HG02571 (cell line): ENCODE data around the gene TSC2.

Source experiments
- ATAC-seq: cut with Tn5 transposase; IDR thresholded peaks from one replicate; pipeline ENCODE4 v1.9.1; 2021; ENCODE audit warnings: mild to moderate bottlenecking, moderate library complexity; ENCODE audit not compliant: unreplicated experiment

The TSC2 gene

DNA sequence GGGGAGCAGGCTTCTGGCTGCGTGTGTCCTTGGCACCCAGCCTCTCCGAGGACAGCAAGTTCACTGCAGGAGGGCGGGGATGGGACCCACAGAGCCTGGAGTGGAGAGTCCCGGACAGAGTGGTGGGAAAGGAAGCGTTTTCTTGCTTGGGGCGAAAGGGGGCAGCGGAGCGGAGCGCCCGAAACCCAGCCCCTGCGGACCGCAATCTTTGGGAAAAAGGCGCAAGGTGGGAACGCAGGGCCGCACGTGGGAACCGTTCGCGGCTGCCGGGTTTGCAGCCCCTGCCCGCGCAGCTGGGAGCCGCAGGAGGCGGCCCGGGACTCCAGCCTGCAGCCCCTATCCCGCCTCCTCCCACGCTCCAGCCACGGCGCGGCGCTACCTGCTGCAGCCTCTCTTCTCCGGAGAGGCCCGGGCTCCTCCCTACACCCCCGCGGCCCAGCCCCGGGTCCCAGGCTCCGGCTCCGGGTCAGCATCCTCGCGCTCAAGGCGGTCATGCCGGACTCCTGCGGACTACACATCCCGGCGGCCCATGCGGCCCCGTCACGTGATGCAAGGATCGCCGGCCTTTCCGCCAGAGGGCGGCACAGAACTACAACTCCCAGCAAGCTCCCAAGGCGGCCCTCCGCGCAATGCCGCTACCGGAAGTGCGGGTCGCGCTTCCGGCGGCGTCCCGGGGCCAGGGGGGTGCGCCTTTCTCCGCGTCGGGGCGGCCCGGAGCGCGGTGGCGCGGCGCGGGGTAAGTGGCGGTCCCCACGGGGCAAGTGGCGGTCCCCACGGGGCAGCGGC, at the start of gene TSC2, which contains the start of gene NTHL1:
TSS of gene TSC2 (plus strand) at position 656 of the 786 bp plus-strand sequence. CDS start 631 bp downstream, outside the sequence.
TSS of gene NTHL1 (minus strand) at position 505 of the 786 bp plus-strand sequence. CDS start at position 494, 11 bp downstream.
- peak; percentile 85 for ATAC-seq

GRCh38 chr16:1998360-1998835, 49.4 kb upstream of the TSC2 start:
- no peak for ATAC-seq

- ATAC-seq: no peak
Observed at GRCh38 chr16:1998852-1999801, 48.7 kb upstream of the TSC2 start.

DNA sequence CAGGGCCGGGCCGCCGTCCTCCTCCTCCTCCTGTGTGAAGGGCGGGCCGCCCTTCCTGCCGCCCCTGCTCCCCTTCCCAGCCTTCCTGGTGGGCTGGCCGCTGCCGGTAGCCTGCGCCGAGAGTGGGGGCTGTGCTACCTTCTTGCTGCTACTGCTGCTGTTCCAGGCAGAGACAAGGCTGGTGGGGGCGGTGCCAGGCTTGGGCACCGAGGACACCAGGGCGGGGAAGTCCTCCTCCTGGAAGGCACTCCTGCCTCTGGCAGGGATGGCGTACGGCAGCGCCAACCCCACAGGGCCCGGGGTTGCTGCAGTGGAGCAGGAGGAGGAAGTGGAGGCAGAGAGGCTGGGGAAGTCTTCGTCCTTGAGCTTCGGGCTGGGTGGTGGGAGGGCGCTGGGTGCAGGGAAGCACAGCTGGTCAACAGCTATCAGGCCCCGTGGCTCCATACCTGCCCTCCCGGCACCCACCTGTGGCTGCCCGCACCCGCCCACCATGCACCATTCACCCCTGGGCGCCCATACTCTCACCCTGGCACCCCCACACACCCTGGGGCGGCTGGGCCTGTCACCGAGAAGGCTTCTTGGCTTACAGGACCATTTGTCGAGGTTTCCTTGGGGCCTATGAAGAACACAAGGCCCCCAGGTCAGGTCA, 47.8 kb upstream of the TSC2 start:
- no peak for ATAC-seq

GRCh38 chr16:2001035-2001434, 46.8 kb upstream of the TSC2 start:
- ATAC-seq: no peak

DNA sequence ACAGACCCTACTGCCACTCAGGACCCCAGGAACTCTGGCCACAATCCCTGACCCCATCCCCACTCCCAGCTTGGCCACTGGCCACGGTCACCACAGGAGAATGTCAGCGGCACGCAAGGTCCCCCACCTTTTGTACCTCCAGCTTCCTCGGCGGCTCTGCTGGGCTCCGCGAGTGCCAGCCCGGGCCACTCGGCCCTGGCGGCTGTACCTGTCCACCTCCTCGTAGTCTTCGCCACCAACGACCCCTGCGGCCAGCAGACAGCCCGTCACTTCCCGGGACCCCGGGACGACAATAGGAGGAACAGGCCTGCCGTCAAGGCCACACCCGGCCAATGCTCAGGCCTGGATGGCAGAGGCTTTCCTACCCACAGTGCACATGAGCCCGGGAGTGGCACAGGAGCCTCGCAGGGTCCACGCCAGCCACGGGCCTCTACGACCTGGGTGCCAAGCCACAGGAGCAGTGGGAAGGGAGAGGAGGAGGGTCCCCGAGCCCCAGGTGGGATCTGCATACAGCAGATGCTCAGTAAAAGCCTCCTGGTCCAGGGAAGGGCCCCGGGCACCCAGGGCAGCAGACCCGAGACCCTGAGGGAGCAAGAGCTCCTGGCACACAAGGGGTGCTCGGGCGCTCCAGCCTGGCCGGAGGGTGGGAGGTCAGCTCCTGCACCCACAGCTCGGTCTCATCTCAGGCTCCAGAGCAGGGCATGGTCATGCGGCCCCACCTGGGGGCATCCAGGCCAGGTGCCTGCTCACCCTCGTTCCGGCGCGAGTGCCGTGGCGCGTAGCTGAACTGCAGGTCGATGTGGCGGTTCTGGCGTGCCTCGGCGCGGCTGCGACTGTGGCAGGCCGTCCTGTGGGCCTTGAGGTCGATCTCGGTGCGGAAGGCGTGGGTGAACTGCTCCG, 46.1 kb upstream of the TSC2 start:
- no peak for ATAC-seq

- no peak for ATAC-seq
Observed at GRCh38 chr16:2002406-2003230, 45.2 kb upstream of the TSC2 start.

DNA sequence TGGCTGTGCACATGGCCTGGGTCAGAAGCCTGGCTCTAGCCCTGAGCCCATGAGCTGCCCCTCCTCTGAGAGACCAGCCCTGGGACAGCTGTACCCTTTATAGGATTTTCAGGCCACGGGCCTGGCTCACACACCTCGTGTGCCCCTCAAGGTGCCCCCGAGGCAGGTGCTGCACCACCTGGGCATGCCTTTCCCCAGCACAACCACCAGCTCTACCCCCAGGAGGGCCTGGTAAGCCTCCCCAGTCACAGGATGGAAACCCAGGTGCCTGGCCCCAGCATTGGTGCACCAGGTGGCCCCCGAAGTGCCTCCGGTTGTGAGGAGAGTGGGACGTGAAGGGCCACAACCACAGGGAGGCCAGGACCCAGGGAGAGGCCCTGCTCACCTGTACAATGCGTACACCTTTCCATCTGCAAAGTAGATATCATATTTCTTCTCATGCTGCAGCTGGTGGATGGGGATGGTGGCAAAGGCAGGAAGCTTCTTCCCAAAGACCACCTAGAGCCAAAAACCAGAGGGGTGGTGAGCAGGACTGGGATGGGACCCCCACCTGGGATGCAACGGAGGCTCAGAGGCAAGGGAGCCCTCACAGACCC, 44.5 kb upstream of the TSC2 start:
- no peak for ATAC-seq

DNA sequence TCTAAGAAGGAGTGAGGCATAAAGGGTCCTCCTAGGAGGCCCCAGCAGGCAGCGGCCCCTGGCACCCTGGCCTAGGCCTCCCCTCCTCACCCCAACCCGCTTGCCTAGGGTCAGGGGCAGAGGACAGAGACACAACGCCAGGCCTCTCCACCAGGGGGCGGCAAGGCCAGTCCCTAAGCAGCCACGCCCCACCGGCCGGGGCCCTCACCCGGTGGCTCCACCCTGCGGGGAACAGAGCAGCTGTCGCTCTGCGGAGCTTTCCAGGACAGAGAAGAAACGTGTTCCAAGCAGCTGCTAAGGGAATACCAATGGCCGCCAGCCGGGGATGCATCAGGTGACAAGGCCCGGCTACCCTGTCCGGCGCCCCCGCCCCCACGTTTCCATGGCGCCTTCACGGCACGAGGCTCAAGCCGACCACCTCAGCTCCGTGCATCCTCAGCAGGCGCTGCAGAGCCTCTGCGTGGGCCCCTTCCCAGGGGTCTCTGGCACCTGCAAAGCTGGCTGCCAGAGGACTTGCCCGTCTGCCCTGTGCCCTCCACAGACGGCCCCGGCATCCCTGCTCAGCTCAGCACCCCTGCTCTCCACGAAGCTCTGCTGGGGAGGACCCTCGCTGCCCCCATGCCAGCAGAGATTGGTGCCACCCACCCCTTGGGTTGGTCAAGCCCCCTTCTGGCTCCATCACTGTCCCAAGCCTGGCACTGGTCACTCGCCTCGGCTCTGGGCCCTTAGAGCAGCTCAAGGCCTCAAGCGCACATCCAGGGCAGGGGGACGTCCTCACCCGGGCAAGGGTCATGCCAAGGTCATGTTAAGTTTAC, 43.8 kb upstream of the TSC2 start:
- ATAC-seq: peak; percentile 56

- ATAC-seq: no peak
Observed at GRCh38 chr16:2004795-2005517, 42.8 kb upstream of the TSC2 start.

DNA sequence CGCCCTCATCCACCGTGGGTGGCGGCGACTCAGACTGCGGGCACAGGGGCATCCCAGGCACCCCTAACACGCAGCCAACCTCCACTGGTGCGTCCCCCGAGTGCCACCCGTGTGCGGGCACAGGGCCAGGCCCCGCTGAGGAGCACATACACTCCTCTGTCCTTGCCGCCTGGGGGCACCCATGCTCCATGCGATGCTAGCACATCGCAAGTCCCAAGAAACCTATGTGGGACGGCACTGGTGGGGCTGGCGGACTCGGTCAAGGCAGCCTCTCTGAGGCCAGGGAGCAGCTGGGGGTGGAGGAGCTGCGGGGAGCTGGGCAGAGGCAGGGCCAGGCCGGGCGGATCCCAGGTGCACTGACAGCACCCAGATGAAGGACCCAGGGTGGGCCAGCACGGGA, 42.1 kb upstream of the TSC2 start:
- ATAC-seq: no peak

- ATAC-seq: no peak
Observed at GRCh38 chr16:2006317-2006716, 41.5 kb upstream of the TSC2 start.

DNA sequence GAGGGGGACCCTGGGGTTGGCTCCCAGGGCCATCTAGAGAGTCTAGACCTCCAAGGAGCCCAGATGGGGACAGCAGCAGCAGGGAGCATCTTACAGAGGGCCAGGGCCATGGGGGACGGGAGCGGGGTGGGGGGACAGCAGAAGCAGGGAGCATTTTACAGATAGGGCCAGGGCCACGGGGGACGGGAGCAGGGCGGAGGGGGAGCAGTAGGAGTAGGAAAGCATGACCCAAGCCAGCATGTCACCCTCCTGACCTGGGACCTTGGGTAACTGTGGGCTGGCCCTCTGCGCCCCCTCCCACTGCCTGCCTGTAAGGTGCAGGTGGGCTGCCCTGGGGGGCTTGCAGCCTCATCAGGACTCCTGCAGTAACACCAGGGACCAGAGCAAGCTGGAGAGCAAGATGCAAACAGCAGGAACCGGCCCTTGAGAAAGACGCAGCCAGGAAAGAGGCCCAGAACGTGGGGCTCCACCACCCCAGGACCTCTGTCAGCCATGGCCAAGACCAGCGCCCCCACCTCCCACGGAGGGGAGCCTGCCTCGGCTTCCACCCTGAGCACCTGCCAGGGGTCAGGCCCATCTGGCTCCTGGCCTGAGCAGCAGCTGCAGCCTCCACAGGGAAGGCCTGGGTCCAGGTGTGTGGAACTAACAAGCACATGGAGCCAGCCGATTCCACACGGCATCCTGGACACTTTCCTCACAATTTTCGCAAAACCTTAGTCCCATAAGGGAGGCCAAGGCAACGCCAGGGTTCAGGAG, 40.5 kb upstream of the TSC2 start:
- no peak for ATAC-seq

- no peak for ATAC-seq
Observed at GRCh38 chr16:2008009-2008526, 39.7 kb upstream of the TSC2 start.

DNA sequence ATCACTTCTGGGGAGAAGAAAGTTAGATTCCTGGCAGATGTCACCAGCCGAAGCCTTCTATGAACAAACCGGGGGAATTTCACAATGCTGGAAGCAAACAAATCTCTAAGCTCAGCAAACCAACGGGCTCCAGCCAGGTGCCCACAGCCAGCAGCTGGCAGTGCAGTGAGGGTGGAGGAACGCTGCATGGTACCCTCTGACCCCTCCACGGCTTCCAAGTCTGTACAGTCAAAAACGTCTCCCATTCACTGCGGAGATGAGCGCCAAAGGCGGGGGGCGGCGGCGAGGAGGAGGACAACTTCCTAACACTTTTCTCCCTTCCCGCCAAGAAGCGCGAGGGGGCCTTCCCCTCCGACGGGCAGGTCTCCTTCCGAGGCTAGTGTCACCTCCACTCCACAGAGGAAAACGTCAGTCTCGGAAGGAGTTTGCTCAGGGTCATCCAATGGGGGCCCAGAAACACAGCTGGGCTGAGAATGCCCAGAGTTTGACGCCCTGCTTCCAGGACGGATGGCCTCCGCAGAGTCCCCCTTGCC, 39.1 kb upstream of the TSC2 start:
- ATAC-seq: peak; percentile 2

- peak; percentile 25 for ATAC-seq
Observed at GRCh38 chr16:2009164-2009711, 38.5 kb upstream of the TSC2 start.
